Transverse colon (tissue), 4 donors: Measurements from ENCODE around the gene AADACL3. TPM values are rescaled to one million over a fixed set of nuclear protein-coding genes. Genes with fewer than 3 reads are reported as not detected.
"Not testable (repeated sequence)": the region's sequence is repeated elsewhere in the genome, so short reads cannot be mapped to it uniquely, and the experiment has no call there.

Experiments used
- DNase-seq: peaks from one replicate; pipeline ENCODE4 v3.0.0-alpha.2; 2019
- H3K27ac ChIP-seq, 4 donors: fragments of 200-600 bp; sonication (generic); 2 replicates each; pipeline ENCODE4 v1.5.1; 2016 to 2018; ENCODE audit warnings: inconsistent platforms in 4 of 4
- H3K27me3 ChIP-seq: fragments of 200-600 bp; sonication (generic); 2 replicates; pipeline ENCODE4 v1.5.1; 2017; ENCODE audit warnings: inconsistent platforms
- H3K36me3 ChIP-seq, 4 donors: fragments of 200-600 bp; sonication (generic); 2 replicates each; pipeline ENCODE4 v1.5.1; 2017 to 2019; ENCODE audit warnings: inconsistent platforms in 4 of 4
- H3K4me1 ChIP-seq, 4 donors: fragments of 200-600 bp; sonication (generic); 2 replicates each; pipeline ENCODE4 v1.5.1; 2017 to 2020; ENCODE audit warnings: inconsistent platforms in 4 of 4
- H3K4me3 ChIP-seq, 4 donors: fragments of 200-600 bp; sonication (generic); 1 replicate in 1 of 4; 2 replicates in 3 of 4; pipeline versions ENCODE4 v1.5.1 to v1.6.1; 2017 to 2019; ENCODE audit warnings: inconsistent platforms in 4 of 4
- H3K9me3 ChIP-seq, 2 donors: fragments of 200-600 bp; sonication (generic); 2 replicates each; pipeline ENCODE4 v1.5.1; 2017 to 2019; ENCODE audit warnings: inconsistent platforms in 2 of 2
- CTCF ChIP-seq, 5 experiments: fragments of 200-600 bp in 3 of 5; fragments of 450-650 bp in 2 of 5; sonication (generic) in 3 of 5; IDR thresholded peaks; 1 replicate in 2 of 5; 2 replicates in 3 of 5; pipeline ENCODE4 v1.5.1; 2016 to 2017; ENCODE audit warnings: antibody characterized with exemption in 5 of 5, inconsistent platforms in 3 of 5, mild to moderate bottlenecking in 2 of 5, moderate library complexity in 1 of 5
- EP300 ChIP-seq: sonication (generic); formaldehyde crosslinking; IDR thresholded peaks from one replicate; pipeline ENCODE4 v1.6.1; 2017; ENCODE audit warnings: antibody characterized with exemption, low read depth
- POLR2A ChIP-seq: fragments of 450-650 bp; IDR thresholded peaks from one replicate; pipeline ENCODE4 v1.6.1; 2016; ENCODE audit warnings: antibody characterized with exemption, mild to moderate bottlenecking, moderate library complexity
- POLR2AphosphoS5 ChIP-seq, 3 donors: sonication (generic); formaldehyde crosslinking; IDR thresholded peaks; one replicate each; pipeline ENCODE4 v1.6.1; 2016; ENCODE audit warnings: antibody characterized with exemption in 3 of 3
- WGBS, 2 donors: methylation state at CpG; one replicate each; pipeline ENCODE4 v1.1.5; 2018; ENCODE audit warnings: low coverage in 1 of 2; 5-methylcytosine and 5-hydroxymethylcytosine counted together
- in situ Hi-C, 4 donors: fragments of 200-750 bp; cut with MboI; loops; one replicate each; pipeline versions ENCODE4 v1.15.0 to v1.15.1; 2017; ENCODE audit warnings: low sequenced_read_pairs in 3 of 4, low pct_ligation_motif_present in 1 of 4, low pct_unique_long_range_greater_than_20kb in 1 of 4
- intact Hi-C: fragments of 100-400 bp; cut with DNase I; formaldehyde crosslinking; loops from one replicate; pipeline ENCODE4 v1.15.1; 2023; ENCODE audit warnings: low total_unique reads
- total RNA-seq, 4 donors: library from RNA; depleted of rRNA; stranded (reverse); fragments of >200 nt; gene quantifications; one replicate each; pipeline ENCODE4 v1.1.0, GENCODE V29; 2016

Gene AADACL3
- total RNA-seq, 4 donors from 2014 or later = not detected

DNA sequence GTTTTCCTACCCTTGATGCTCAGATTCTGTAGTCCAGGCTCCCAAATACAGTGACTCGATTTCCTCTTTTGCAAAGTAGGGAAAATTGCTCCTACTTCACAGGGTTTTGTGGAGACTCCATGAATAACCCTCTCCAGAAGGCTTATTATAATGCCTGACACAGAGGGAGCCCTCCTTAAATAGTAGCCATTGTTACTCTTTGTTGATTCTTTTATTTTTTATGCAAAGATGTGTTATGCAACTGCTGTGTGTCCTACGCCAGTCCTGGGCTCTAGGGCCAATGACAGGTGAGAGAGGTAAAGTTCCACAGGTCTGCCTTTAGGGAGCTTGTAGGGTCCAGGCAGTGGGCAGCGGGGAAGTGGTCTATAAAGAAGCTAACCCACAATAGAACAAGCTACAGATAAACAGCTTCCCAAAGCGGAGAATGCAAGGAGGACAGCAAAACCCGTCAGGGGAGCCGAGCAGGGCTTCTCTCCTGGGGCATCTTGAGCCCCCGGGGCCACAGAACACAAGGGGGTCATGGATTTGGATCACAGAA is 1.5 kb downstream of the AADACL3 start:
- intact Hi-C loops = no loop called here
- WGBS, 2 donors = 74 to 81% methylated on average over 3 to 7 of the region's 7 CpGs

DNA sequence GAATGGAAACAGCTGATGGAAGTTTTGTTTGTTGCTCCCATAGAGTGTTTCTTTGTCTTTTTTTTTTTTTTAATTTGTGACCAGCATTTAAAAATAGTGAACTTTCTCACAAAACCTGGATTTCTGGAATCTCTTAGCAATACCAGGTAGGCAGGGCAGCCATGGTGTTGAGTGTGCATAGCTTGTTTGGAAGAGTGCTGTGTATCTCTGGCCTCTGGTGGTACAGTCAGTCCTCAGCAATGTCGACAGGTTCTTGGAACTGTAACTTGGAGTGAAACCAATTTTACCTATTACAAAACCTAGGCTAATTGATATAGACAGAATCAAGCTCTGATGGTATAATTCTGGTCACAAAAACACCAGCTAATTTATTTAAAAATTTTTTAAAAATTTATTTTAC is 6.7 kb downstream of the AADACL3 start:
- intact Hi-C loops = no loop called here
- DNase-seq = no peak
- TF ChIP-seq CTCF (IDR thresholded peaks at IDR 0.05) = no peak
- no peak for TF ChIP-seq POLR2A
- TF ChIP-seq EP300 = no peak
- TF ChIP-seq POLR2AphosphoS5 (IDR thresholded peaks at IDR 0.05) = no peak
- Histone ChIP-seq H3K4me1 (no peaks in the 10 kb centered on the region), H3K27me3 (peaks cover 2% of the 10 kb centered on the region), H3K4me3 (no peak overlapping the region), H3K9me3 (no peaks in the 10 kb centered on the region), H3K36me3 (no peaks in the 10 kb centered on the region), H3K27ac (no peak overlapping the region)
- in situ Hi-C loops = no loop called here
- 85% methylated on average over 1 of the region's 1 CpG; no CpG with 5 or more reads in 1 of the 2 donors for whole genome bisulfite sequencing, 2 donors

More for the DNA sequence above, 1.5 kb downstream of the AADACL3 start:
- Histone ChIP-seq H3K4me3 (no peak overlapping the region), H3K36me3 (no peaks in the 10 kb centered on the region), H3K9me3 (no peaks in the 10 kb centered on the region), H3K27me3 (no peaks in the 10 kb centered on the region), H3K27ac (no peak overlapping the region), H3K4me1 (no peaks in the 10 kb centered on the region)
- no peak for DNase-seq
- TF ChIP-seq POLR2AphosphoS5 (IDR thresholded peaks at IDR 0.05) (no peak), CTCF (IDR thresholded peaks at IDR 0.05) (no peak), POLR2A (no peak), EP300 (no peak)
- in situ Hi-C loops = no loop called here

- H3K9me3 ChIP-seq = peaks cover 15 to 20% of the 10 kb centered on the region in 2 donors
- H3K4me1 ChIP-seq = no peaks in the 10 kb centered on the region
- H3K4me3 ChIP-seq = no peak overlapping the region
- DNase-seq = no peak
- H3K27me3 ChIP-seq = peaks cover 2% of the 10 kb centered on the region
- H3K36me3 ChIP-seq = no peaks in the 10 kb centered on the region
- intact Hi-C loops = no loop called here
- in situ Hi-C loops = no loop called here
- H3K27ac ChIP-seq = no peak overlapping the region
- TF ChIP-seq POLR2AphosphoS5 (IDR thresholded peaks at IDR 0.05) (no peak), EP300 (no peak), CTCF (IDR thresholded peaks at IDR 0.05) (no peak), POLR2A (no peak)
- WGBS, 2 donors = 84 to 94% methylated on average over 2 of the region's 2 CpGs
These were observed 12.5 kb downstream of the AADACL3 start for GRCh38 chr1:12728391-12728790.

- in situ Hi-C loops (no loop called here), intact Hi-C loops (no loop called here)
- H3K9me3 ChIP-seq = peaks cover 15 to 20% of the 10 kb centered on the region in 2 donors
- no peak for DNase-seq
- H3K27me3 ChIP-seq = peaks cover 2% of the 10 kb centered on the region
- TF ChIP-seq EP300 (no peak), POLR2A (no peak), CTCF (IDR thresholded peaks at IDR 0.05) (no peak)
- no peak overlapping the region for H3K4me3 ChIP-seq
- no peak overlapping the region for H3K27ac ChIP-seq
- H3K36me3 ChIP-seq = no peaks in the 10 kb centered on the region
- no peaks in the 10 kb centered on the region for H3K4me1 ChIP-seq
- WGBS, 2 donors = 76 to 100% methylated on average over 1 of the region's 1 CpG
These were observed 14.2 kb downstream of the AADACL3 start for GRCh38 chr1:12730156-12730555.

- H3K27ac ChIP-seq, in situ Hi-C loops, H3K27me3 ChIP-seq, DNase-seq, intact Hi-C loops, H3K4me3 ChIP-seq, H3K36me3 ChIP-seq, H3K4me1 ChIP-seq: not testable (repeated sequence)
- peaks cover 15 to 20% of the 10 kb centered on the region in 2 donors for H3K9me3 ChIP-seq
- WGBS, 2 donors = 75 to 76% methylated on average over 2 of the region's 2 CpGs
These were observed 15.2 kb downstream of the AADACL3 start for GRCh38 chr1:12731084-12731483.
